H9 (cell line): Measurements from ENCODE around the gene SLC4A2. TPM values are rescaled to one million over a fixed set of nuclear protein-coding genes. Genes with fewer than 3 reads are reported as not detected.
A peak's percentile ranks its signal among the peaks of the same experiment; 100 is the strongest.

Experiments
- DNase-seq: peaks from one replicate; pipeline ENCODE4 v3.0.0-alpha.2; 2017
- H2AFZ ChIP-seq: one replicate; pipeline ENCODE4 v1.6.1; 2013; ENCODE audit warnings: mild to moderate bottlenecking, low read length, control low read depth, moderate library complexity
- H2AK5ac ChIP-seq: 2 replicates; pipeline ENCODE4 v1.6.1; 2013; ENCODE audit warnings: low read length, control low read depth, mixed read lengths; ENCODE audit not compliant: insufficient read length
- H2BK120ac ChIP-seq: one replicate; pipeline ENCODE4 v1.6.1; 2013; ENCODE audit warnings: low read depth, mild to moderate bottlenecking, low read length, control low read depth, inconsistent platforms; ENCODE audit not compliant: poor library complexity, severe bottlenecking
- H2BK12ac ChIP-seq: 2 replicates; pipeline ENCODE4 v1.6.1; 2013; ENCODE audit warnings: low read length, control low read depth, mixed read lengths, low read depth; ENCODE audit not compliant: insufficient read length
- H2BK15ac ChIP-seq: 2 replicates; pipeline ENCODE4 v1.6.1; 2013; ENCODE audit warnings: low read depth, low read length, control low read depth
- H2BK20ac ChIP-seq: one replicate; pipeline ENCODE4 v1.6.1; 2013; ENCODE audit warnings: low read depth, mild to moderate bottlenecking, low read length, control low read depth, inconsistent platforms; ENCODE audit not compliant: poor library complexity, severe bottlenecking
- H2BK5ac ChIP-seq: 2 replicates; pipeline ENCODE4 v1.6.1; 2013; ENCODE audit warnings: low read length, control low read depth, mixed read lengths; ENCODE audit not compliant: insufficient read length
- H3K14ac ChIP-seq: 2 replicates; pipeline ENCODE4 v1.6.1; 2013; ENCODE audit warnings: low read length, control low read depth; ENCODE audit not compliant: insufficient read depth
- H3K18ac ChIP-seq: 2 replicates; pipeline ENCODE4 v1.6.1; 2013; ENCODE audit warnings: low read depth, mild to moderate bottlenecking, mixed read lengths, low read length, control low read depth; ENCODE audit not compliant: insufficient read length
- H3K23ac ChIP-seq: 2 replicates; pipeline ENCODE4 v1.6.1; 2013; ENCODE audit warnings: low read length, control low read depth, mixed read lengths, low read depth; ENCODE audit not compliant: insufficient read length
- H3K23me2 ChIP-seq: 2 replicates; pipeline ENCODE4 v1.6.1; 2013; ENCODE audit warnings: low read depth, mild to moderate bottlenecking, mixed read lengths, low read length, control low read depth; ENCODE audit not compliant: insufficient read length, poor library complexity, severe bottlenecking
- H3K27ac ChIP-seq: 2 replicates; pipeline ENCODE4 v1.5.1; 2013; ENCODE audit warnings: low read length, control low read depth, mixed read lengths, low read depth; ENCODE audit not compliant: insufficient read length
- H3K27me3 ChIP-seq: 2 replicates; pipeline ENCODE4 v1.6.1; 2013; ENCODE audit warnings: low read length, control low read depth, inconsistent platforms; ENCODE audit not compliant: insufficient read depth
- H3K4ac ChIP-seq: 2 replicates; pipeline ENCODE4 v1.6.1; 2013; ENCODE audit warnings: low read depth, mild to moderate bottlenecking, control low read depth, inconsistent platforms, low read length, moderate library complexity
- H3K4me1 ChIP-seq: 2 replicates; pipeline ENCODE4 v1.6.1; 2013; ENCODE audit warnings: low read length, control low read depth, inconsistent platforms; ENCODE audit not compliant: insufficient read depth
- H3K4me2 ChIP-seq: 2 replicates; pipeline ENCODE4 v1.6.1; 2013; ENCODE audit warnings: low read length, control low read depth, mixed read lengths; ENCODE audit not compliant: insufficient read length, insufficient read depth
- H3K56ac ChIP-seq: 2 replicates; pipeline ENCODE4 v1.6.1; 2013; ENCODE audit warnings: low read depth, mild to moderate bottlenecking, mixed read lengths, low read length, control low read depth; ENCODE audit not compliant: insufficient read length
- H3K79me1 ChIP-seq: 2 replicates; pipeline ENCODE4 v1.6.1; 2013; ENCODE audit warnings: low read depth, mild to moderate bottlenecking, moderate library complexity, low read length, control low read depth, inconsistent platforms; ENCODE audit not compliant: insufficient read depth, poor library complexity, severe bottlenecking
- H3K79me2 ChIP-seq: 2 replicates; pipeline ENCODE4 v1.6.1; 2013; ENCODE audit warnings: low read length, control low read depth, inconsistent platforms; ENCODE audit not compliant: insufficient read depth
- H3K9ac ChIP-seq: 2 replicates; pipeline ENCODE4 v1.6.1; 2013; ENCODE audit warnings: low read length, control low read depth, mixed read lengths; ENCODE audit not compliant: insufficient read length; ENCODE audit errors: extremely low read depth
- H3K9me3 ChIP-seq: one replicate; pipeline ENCODE4 v1.6.1; 2013; ENCODE audit warnings: low read depth, low read length, inconsistent platforms; ENCODE audit not compliant: control insufficient read depth
- H3T11ph ChIP-seq: one replicate; pipeline ENCODE4 v1.6.1; 2013; ENCODE audit warnings: mild to moderate bottlenecking, low read length, control low read depth, inconsistent platforms
- H4K20me1 ChIP-seq: one replicate; pipeline ENCODE4 v1.6.1; 2013; ENCODE audit not compliant: control insufficient read depth, insufficient read length, insufficient read depth
- H4K5ac ChIP-seq: 2 replicates; pipeline ENCODE4 v1.6.1; 2013; ENCODE audit warnings: low read depth, mild to moderate bottlenecking, mixed read lengths, low read length, control low read depth; ENCODE audit not compliant: insufficient read length
- H4K8ac ChIP-seq: replicated peaks from 2 replicates; pipeline ENCODE4 v1.6.1; 2013; ENCODE audit warnings: low read length, control low read depth, mixed read lengths, low read depth; ENCODE audit not compliant: insufficient read length
- H4K91ac ChIP-seq: 2 replicates; pipeline ENCODE4 v1.6.1; 2013; ENCODE audit warnings: low read depth, mild to moderate bottlenecking, moderate library complexity, mixed read lengths, low read length, control low read depth; ENCODE audit not compliant: insufficient read length
- H3K27ac Mint-ChIP-seq, 3 experiments: 2 replicates in 2 of 3; 3 replicates in 1 of 3; pipeline ENCODE4 v1.8.0; 2020 to 2021; ENCODE audit warnings: mixed read lengths in 3 of 3, mild to moderate bottlenecking in 1 of 3, moderate library complexity in 1 of 3
- H3K27me3 Mint-ChIP-seq: 2 replicates; pipeline ENCODE4 v1.8.0; 2021; ENCODE audit warnings: low read depth, mild to moderate bottlenecking, moderate library complexity, mixed read lengths
- H3K36me3 Mint-ChIP-seq, 3 experiments: 2 replicates in 2 of 3; 3 replicates in 1 of 3; pipeline ENCODE4 v1.8.0; 2020 to 2021; ENCODE audit warnings: low read depth in 3 of 3, mixed read lengths in 3 of 3; ENCODE audit not compliant: insufficient read depth in 1 of 3
- H3K4me1 Mint-ChIP-seq, 2 experiments: 2 replicates each; pipeline ENCODE4 v1.8.0; 2020; ENCODE audit warnings: mixed read lengths in 2 of 2
- H3K4me3 Mint-ChIP-seq, 2 experiments: 2 replicates in 1 of 2; 3 replicates in 1 of 2; pipeline ENCODE4 v1.8.0; 2020 to 2021; ENCODE audit warnings: mild to moderate bottlenecking in 2 of 2, mixed read lengths in 2 of 2, moderate library complexity in 1 of 2
- H3K9me3 Mint-ChIP-seq, 2 experiments: 2 replicates in 1 of 2; 3 replicates in 1 of 2; pipeline ENCODE4 v1.8.0; 2020; ENCODE audit warnings: mild to moderate bottlenecking in 2 of 2, mixed read lengths in 2 of 2, moderate library complexity in 1 of 2
- WGBS: extraction: QIAGEN DNeasy Blood & Tissue Kit; methylation state at CpG from one replicate; pipeline ENCODE4 v1.1.7; 2013; ENCODE audit warnings: missing lambda C conversion rate, low lambda C conversion rate, mixed read lengths; ENCODE audit not compliant: insufficient read length; ENCODE audit errors: extremely low coverage; 5-methylcytosine and 5-hydroxymethylcytosine counted together
- total RNA-seq: library from RNA; stranded (reverse); gene quantifications from 2 replicates; pipeline ENCODE4 v1.2.1, GENCODE V29; 2021
- TF ChIP-seq, protein P1 (sequence below): fragments of 200-600 bp; sonication (generic); conservative IDR thresholded peaks from 3 replicates; pipeline ENCODE4 v1.8.0; 2021; ENCODE audit warnings: antibody characterized with exemption, mild to moderate bottlenecking

SLC4A2 gene
- total RNA-seq, 1 experiment from 2014 or later = 136 TPM

DNA sequence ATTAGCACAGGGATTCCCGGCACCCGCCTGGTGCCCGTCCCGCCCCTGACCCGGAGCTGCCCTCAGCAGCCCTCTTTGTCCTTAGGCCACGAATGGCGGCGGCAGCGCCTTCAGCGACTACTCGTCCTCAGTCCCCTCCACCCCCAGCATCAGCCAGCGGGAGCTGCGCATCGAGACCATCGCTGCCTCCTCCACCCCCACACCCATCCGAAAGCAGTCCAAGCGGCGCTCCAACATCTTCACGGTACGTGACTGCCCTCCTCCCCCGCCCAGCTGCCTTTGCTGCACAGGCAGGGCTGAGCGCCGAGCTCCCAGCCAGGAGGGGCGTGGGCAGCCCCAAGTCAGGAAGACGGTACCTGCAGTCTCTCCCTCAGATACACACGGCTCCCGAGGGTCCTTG lies 60.5 kb downstream of the SLC4A2 start:
- Histone ChIP-seq H3K4ac (no peak overlapping the region), H4K20me1 (peaks cover 4% of the 10 kb centered on the region), H3K23ac (no peak overlapping the region), H3K27ac (no peak overlapping the region), H3K9ac (no peak overlapping the region), H2AFZ (no peak overlapping the region), H2AK5ac (no peak overlapping the region), H4K91ac (no peak overlapping the region), H3K79me2 (no peaks in the 10 kb centered on the region; the same call in 1 of the 2 replicates), H2BK15ac (no peak overlapping the region), H4K5ac (no peak overlapping the region), H3K79me1 (peaks cover 3% of the 10 kb centered on the region), H3K4me2 (no peak overlapping the region), H4K8ac (no peak overlapping the region), H3K56ac (no peak overlapping the region), H2BK20ac (no peak overlapping the region), H3K23me2 (no peaks in the 10 kb centered on the region), H3K9me3 (no peaks in the 10 kb centered on the region), H3K18ac (no peak overlapping the region), H3K27me3 (no peaks in the 10 kb centered on the region), H2BK12ac (no peak overlapping the region), H3K14ac (no peak overlapping the region), H3K4me1 (no peaks in the 10 kb centered on the region; the same call in 1 of the 2 replicates), H3T11ph (no peak overlapping the region), H2BK5ac (no peak overlapping the region), H2BK120ac (no peak overlapping the region)
- Mint-ChIP-seq H3K4me3 (no peak overlapping the region), H3K9me3 (no peaks in the 10 kb centered on the region), H3K4me1 (peaks cover 17 to 18% of the 10 kb centered on the region in 2 experiments), H3K36me3 (peaks cover 33 to 58% (median 49%) of the 10 kb centered on the region in 3 experiments), H3K27me3 (peaks cover 11% of the 10 kb centered on the region), H3K27ac (peak overlapping the region in 1 of 3 experiments; percentile 72; a peak in 1 of 7 replicates)
- DNase-seq = no peak
- WGBS = no CpG with 5 or more reads among the region's 27 CpGs
- TF ChIP-seq, protein P1, sequence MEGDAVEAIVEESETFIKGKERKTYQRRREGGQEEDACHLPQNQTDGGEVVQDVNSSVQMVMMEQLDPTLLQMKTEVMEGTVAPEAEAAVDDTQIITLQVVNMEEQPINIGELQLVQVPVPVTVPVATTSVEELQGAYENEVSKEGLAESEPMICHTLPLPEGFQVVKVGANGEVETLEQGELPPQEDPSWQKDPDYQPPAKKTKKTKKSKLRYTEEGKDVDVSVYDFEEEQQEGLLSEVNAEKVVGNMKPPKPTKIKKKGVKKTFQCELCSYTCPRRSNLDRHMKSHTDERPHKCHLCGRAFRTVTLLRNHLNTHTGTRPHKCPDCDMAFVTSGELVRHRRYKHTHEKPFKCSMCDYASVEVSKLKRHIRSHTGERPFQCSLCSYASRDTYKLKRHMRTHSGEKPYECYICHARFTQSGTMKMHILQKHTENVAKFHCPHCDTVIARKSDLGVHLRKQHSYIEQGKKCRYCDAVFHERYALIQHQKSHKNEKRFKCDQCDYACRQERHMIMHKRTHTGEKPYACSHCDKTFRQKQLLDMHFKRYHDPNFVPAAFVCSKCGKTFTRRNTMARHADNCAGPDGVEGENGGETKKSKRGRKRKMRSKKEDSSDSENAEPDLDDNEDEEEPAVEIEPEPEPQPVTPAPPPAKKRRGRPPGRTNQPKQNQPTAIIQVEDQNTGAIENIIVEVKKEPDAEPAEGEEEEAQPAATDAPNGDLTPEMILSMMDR = no peak
